SK-N-SH treated with all-trans-retinoic acid at 6 μM for 48 hours (cell line): Measurements from ENCODE around the gene CORO7.

Source experiments
- OSR1 ChIP-seq: fragments of 250-450 bp; sonication (Bioruptor Pico); IDR thresholded peaks from 2 replicates; pipeline ENCODE4 v1.8.0; 2022; ENCODE audit warnings: moderate library complexity, mild to moderate bottlenecking, inconsistent platforms
- POU6F1 ChIP-seq: fragments of 250-450 bp; sonication (Bioruptor Pico); IDR thresholded peaks from 2 replicates; pipeline ENCODE4 v1.8.0; 2021; ENCODE audit warnings: low read depth, mild to moderate bottlenecking, moderate library complexity, borderline replicate concordance
- RARB ChIP-seq: fragments of 250-450 bp; sonication (Bioruptor Pico); IDR thresholded peaks from 2 replicates; pipeline ENCODE4 v1.8.0; 2021; ENCODE audit warnings: mild to moderate bottlenecking, moderate library complexity
- ZC3H10 ChIP-seq: fragments of 250-450 bp; sonication (Bioruptor Pico); IDR thresholded peaks from 2 replicates; pipeline ENCODE4 v1.5.1; 2021; ENCODE audit warnings: mild to moderate bottlenecking, moderate library complexity
- ZFP30 ChIP-seq: fragments of 450-650 bp; formaldehyde crosslinking; IDR thresholded peaks from 2 replicates; pipeline ENCODE4 v1.5.0; 2022; ENCODE audit warnings: mild to moderate bottlenecking, moderate library complexity
- ZNF565 ChIP-seq: fragments of 450-650 bp; formaldehyde crosslinking; conservative IDR thresholded peaks from 2 replicates; pipeline ENCODE4 v1.5.0; 2020; ENCODE audit warnings: low read depth, mild to moderate bottlenecking, moderate library complexity
- TF ChIP-seq, protein P1 (sequence below): fragments of 250-450 bp; sonication (Bioruptor Pico); IDR thresholded peaks from 2 replicates; pipeline ENCODE4 v1.8.0; 2020; ENCODE audit warnings: mild to moderate bottlenecking, moderate library complexity, borderline replicate concordance
- TF ChIP-seq, protein P2 (sequence below): fragments of 250-450 bp; sonication (Bioruptor Pico); IDR thresholded peaks from 2 replicates; pipeline ENCODE4 v1.5.1; 2021; ENCODE audit warnings: mild to moderate bottlenecking, moderate library complexity

DNA sequence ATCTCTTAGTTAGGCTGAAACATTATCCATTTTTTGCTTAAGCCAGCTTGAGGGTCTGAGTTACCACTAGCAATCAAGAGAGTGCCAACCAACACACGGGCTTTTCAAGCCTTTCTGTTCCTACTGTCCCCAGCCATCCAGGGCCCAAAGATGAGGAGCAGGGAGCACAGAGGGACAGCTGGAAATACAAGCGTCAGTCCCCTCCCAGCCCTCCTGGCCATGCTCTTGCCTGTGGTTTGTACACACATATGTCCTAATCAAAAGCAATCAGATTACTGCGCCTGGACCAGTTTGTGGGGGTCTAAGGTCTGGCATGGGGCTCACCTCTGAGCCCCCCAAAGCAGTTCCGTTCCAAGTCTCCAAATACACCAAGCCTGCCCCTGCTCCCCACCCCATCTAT lies 3.5 kb downstream of the CORO7 start:
- TF ChIP-seq, protein P1, sequence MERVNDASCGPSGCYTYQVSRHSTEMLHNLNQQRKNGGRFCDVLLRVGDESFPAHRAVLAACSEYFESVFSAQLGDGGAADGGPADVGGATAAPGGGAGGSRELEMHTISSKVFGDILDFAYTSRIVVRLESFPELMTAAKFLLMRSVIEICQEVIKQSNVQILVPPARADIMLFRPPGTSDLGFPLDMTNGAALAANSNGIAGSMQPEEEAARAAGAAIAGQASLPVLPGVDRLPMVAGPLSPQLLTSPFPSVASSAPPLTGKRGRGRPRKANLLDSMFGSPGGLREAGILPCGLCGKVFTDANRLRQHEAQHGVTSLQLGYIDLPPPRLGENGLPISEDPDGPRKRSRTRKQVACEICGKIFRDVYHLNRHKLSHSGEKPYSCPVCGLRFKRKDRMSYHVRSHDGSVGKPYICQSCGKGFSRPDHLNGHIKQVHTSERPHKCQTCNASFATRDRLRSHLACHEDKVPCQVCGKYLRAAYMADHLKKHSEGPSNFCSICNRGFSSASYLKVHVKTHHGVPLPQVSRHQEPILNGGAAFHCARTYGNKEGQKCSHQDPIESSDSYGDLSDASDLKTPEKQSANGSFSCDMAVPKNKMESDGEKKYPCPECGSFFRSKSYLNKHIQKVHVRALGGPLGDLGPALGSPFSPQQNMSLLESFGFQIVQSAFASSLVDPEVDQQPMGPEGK (CRISPR knock-in tag): no peak
- no peak for TF ChIP-seq ZNF565 (CRISPR knock-in tag)
- TF ChIP-seq RARB (CRISPR knock-in tag): no peak
- no peak for TF ChIP-seq OSR1
- TF ChIP-seq, protein P2, sequence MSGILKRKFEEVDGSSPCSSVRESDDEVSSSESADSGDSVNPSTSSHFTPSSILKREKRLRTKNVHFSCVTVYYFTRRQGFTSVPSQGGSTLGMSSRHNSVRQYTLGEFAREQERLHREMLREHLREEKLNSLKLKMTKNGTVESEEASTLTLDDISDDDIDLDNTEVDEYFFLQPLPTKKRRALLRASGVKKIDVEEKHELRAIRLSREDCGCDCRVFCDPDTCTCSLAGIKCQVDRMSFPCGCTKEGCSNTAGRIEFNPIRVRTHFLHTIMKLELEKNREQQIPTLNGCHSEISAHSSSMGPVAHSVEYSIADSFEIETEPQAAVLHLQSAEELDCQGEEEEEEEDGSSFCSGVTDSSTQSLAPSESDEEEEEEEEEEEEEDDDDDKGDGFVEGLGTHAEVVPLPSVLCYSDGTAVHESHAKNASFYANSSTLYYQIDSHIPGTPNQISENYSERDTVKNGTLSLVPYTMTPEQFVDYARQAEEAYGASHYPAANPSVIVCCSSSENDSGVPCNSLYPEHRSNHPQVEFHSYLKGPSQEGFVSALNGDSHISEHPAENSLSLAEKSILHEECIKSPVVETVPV (CRISPR knock-in tag): no peak
- TF ChIP-seq POU6F1 (CRISPR knock-in tag): no peak
- TF ChIP-seq ZC3H10 (CRISPR knock-in tag): no peak
- no peak for TF ChIP-seq ZFP30 (CRISPR knock-in tag)
